H1 (cell line): ENCODE results near the gene NAT8L. TPM values are rescaled to one million over a fixed set of nuclear protein-coding genes. Genes with fewer than 3 reads are reported as not detected.

Source experiments
- CTCF ChIA-PET: fragments of 300-600 bp; sonication (Branson Sonifier 250); formaldehyde crosslinking; loops from one replicate; lab custom pipeline; 2021; ENCODE audit not compliant: partially characterized antibody; lab: Charles Lee
- POLR2A ChIA-PET: fragments of 300-600 bp; sonication (Branson Sonifier 250); formaldehyde crosslinking; loops from one replicate; lab custom pipeline; 2021; ENCODE audit warnings: inconsistent platforms; ENCODE audit not compliant: partially characterized antibody; lab: Charles Lee
- DNase-seq, 2 experiments: peaks; one replicate each; pipeline versions ENCODE4 v3.0.0 to v3.0.0-alpha.2; 2010 to 2022; ENCODE audit warnings: low spot score in 2 of 2, low read depth in 1 of 2, mixed read lengths in 1 of 2
- FAIRE-seq: peaks from 2 replicates; lab custom pipeline; 2011; peaks lifted over from hg19 to GRCh38; lab: Jason Lieb, UNC
- H2AFZ ChIP-seq: 2 replicates; pipeline ENCODE4 v1.8.1; 2012; ENCODE audit warnings: low read length, inconsistent platforms
- H2AK5ac ChIP-seq: 2 replicates; pipeline ENCODE4 v1.6.1; 2013; ENCODE audit warnings: low read depth, low read length
- H2BK120ac ChIP-seq: replicated peaks from 2 replicates; pipeline ENCODE3; 2013; ENCODE audit warnings: low read depth, low read length, inconsistent platforms
- H2BK12ac ChIP-seq: 2 replicates; pipeline ENCODE4 v1.6.1; 2013; ENCODE audit warnings: low read depth, low read length
- H2BK15ac ChIP-seq: 2 replicates; pipeline ENCODE4 v1.6.1; 2013; ENCODE audit warnings: low read length
- H2BK20ac ChIP-seq: 2 replicates; pipeline ENCODE4 v1.6.1; 2013; ENCODE audit warnings: low read length
- H2BK5ac ChIP-seq: 2 replicates; pipeline ENCODE4 v1.6.1; 2013; ENCODE audit warnings: low read depth, low read length
- H3K14ac ChIP-seq: 2 replicates; pipeline ENCODE4 v1.6.1; 2013; ENCODE audit warnings: inconsistent platforms; ENCODE audit not compliant: insufficient read length
- H3K18ac ChIP-seq: 2 replicates; pipeline ENCODE4 v1.6.1; 2013; ENCODE audit warnings: low read length; ENCODE audit errors: extremely low read depth
- H3K23ac ChIP-seq: 2 replicates; pipeline ENCODE4 v1.6.1; 2013; ENCODE audit warnings: inconsistent platforms; ENCODE audit not compliant: insufficient read length
- H3K23me2 ChIP-seq: 2 replicates; pipeline ENCODE4 v1.6.1; 2013; ENCODE audit warnings: low read depth, low read length
- H3K27ac ChIP-seq: 2 replicates; pipeline ENCODE4 v1.6.1; 2011; ENCODE audit warnings: low read depth, low read length, inconsistent platforms
- H3K27me3 ChIP-seq, 4 experiments: replicated peaks in 1 of 4; 1 replicate in 1 of 4; 2 replicates in 3 of 4; pipeline versions ENCODE4 v1.6.1 to v1.8.1; 2011 to 2013; ENCODE audit warnings: low read length in 3 of 4, mild to moderate bottlenecking in 3 of 4, inconsistent platforms in 2 of 4, mixed read lengths in 2 of 4, moderate library complexity in 1 of 4; ENCODE audit not compliant: control insufficient read depth in 3 of 4, insufficient read depth in 3 of 4; ENCODE audit errors: extremely low read depth in 1 of 4
- H3K36me3 ChIP-seq, 4 experiments: 2 replicates each; pipeline versions ENCODE4 v1.6.1 to v1.8.1; 2011 to 2013; ENCODE audit warnings: mild to moderate bottlenecking in 4 of 4, low read length in 3 of 4, moderate library complexity in 2 of 4, control low read depth in 1 of 4, inconsistent platforms in 1 of 4; ENCODE audit not compliant: insufficient read depth in 4 of 4, control insufficient read depth in 2 of 4
- H3K4ac ChIP-seq: replicated peaks from 2 replicates; pipeline ENCODE3; 2013; ENCODE audit warnings: low read length, low read depth, mixed read lengths, inconsistent platforms; ENCODE audit not compliant: insufficient read length
- H3K4me1 ChIP-seq, 4 experiments: replicated peaks in 1 of 4; 1 replicate in 1 of 4; 2 replicates in 3 of 4; pipeline versions ENCODE4 v1.6.1 to v1.8.1; 2011 to 2013; ENCODE audit warnings: low read length in 3 of 4, inconsistent platforms in 2 of 4, mixed read lengths in 1 of 4; ENCODE audit not compliant: insufficient read depth in 4 of 4, control insufficient read depth in 3 of 4
- H3K4me2 ChIP-seq, 2 experiments: 2 replicates each; pipeline versions ENCODE4 v1.6.1 to v1.8.1; 2011 to 2013; ENCODE audit warnings: low read depth in 2 of 2, low read length in 2 of 2, control low read depth in 1 of 2, inconsistent platforms in 1 of 2, mild to moderate bottlenecking in 1 of 2; ENCODE audit not compliant: insufficient read depth in 1 of 2
- H3K4me3 ChIP-seq, 4 experiments: fragments of 200-600, 300-600 bp in 1 of 4; sonication (generic), shearing (Covaris generic), sonication (Bioruptor Twin) in 1 of 4; 2 replicates each; pipeline versions ENCODE4 v1.5.1 to v1.8.1; 2011 to 2016; ENCODE audit warnings: low read length in 4 of 4, low read depth in 3 of 4, control low read depth in 2 of 4, inconsistent platforms in 2 of 4, mild to moderate bottlenecking in 2 of 4, mixed read lengths in 1 of 4, moderate library complexity in 1 of 4; ENCODE audit not compliant: insufficient read depth in 2 of 4; ENCODE audit errors: extremely low read depth in 1 of 4
- H3K56ac ChIP-seq: replicated peaks from 2 replicates; pipeline ENCODE3; 2013; ENCODE audit warnings: low read depth, mild to moderate bottlenecking, mixed read lengths, low read length, inconsistent platforms; ENCODE audit not compliant: insufficient read length
- H3K79me1 ChIP-seq: 2 replicates; pipeline ENCODE4 v1.6.1; 2013; ENCODE audit warnings: low read depth, low read length, control low read depth
- H3K79me2 ChIP-seq, 2 experiments: 2 replicates each; pipeline versions ENCODE4 v1.6.1 to v1.8.1; 2012 to 2013; ENCODE audit warnings: low read length in 2 of 2, mild to moderate bottlenecking in 2 of 2, inconsistent platforms in 1 of 2; ENCODE audit not compliant: insufficient read depth in 2 of 2, control insufficient read depth in 1 of 2
- H3K9ac ChIP-seq, 4 experiments: replicated peaks in 1 of 4; 1 replicate in 1 of 4; 2 replicates in 3 of 4; pipeline versions ENCODE4 v1.6.1 to v1.8.1; 2011 to 2013; ENCODE audit warnings: low read depth in 3 of 4, low read length in 3 of 4, control low read depth in 2 of 4, mild to moderate bottlenecking in 2 of 4, moderate library complexity in 2 of 4, inconsistent platforms in 1 of 4; ENCODE audit errors: extremely low read depth in 1 of 4
- H3K9me3 ChIP-seq, 2 experiments: 2 replicates each; pipeline versions ENCODE4 v1.6.1 to v1.8.1; 2012 to 2013; ENCODE audit warnings: mild to moderate bottlenecking in 2 of 2, moderate library complexity in 2 of 2, control low read depth in 1 of 2, inconsistent platforms in 1 of 2, low read depth in 1 of 2, low read length in 1 of 2, mixed read lengths in 1 of 2; ENCODE audit not compliant: insufficient read depth in 2 of 2
- H4K20me1 ChIP-seq, 2 experiments: replicated peaks in 1 of 2; 2 replicates each; pipeline versions ENCODE3 to v1.8.1; 2011 to 2013; ENCODE audit warnings: inconsistent platforms in 2 of 2, low read length in 2 of 2, mild to moderate bottlenecking in 1 of 2; ENCODE audit not compliant: insufficient read depth in 2 of 2, control insufficient read depth in 1 of 2
- H4K5ac ChIP-seq: 2 replicates; pipeline ENCODE4 v1.6.1; 2013; ENCODE audit warnings: low read length, low read depth, mixed read lengths, inconsistent platforms; ENCODE audit not compliant: insufficient read length
- H4K8ac ChIP-seq: 2 replicates; pipeline ENCODE4 v1.8.0; 2013; ENCODE audit warnings: mild to moderate bottlenecking, moderate library complexity, low read length, inconsistent platforms; ENCODE audit not compliant: insufficient read depth; ENCODE audit errors: extremely low read depth
- H4K91ac ChIP-seq: replicated peaks from 2 replicates; pipeline ENCODE3; 2013; ENCODE audit warnings: low read length, mixed read lengths, inconsistent platforms; ENCODE audit not compliant: insufficient read length
- ASH2L ChIP-seq: fragments of 200-600, 300-600 bp; sonication (generic); IDR thresholded peaks from one replicate; pipeline ENCODE4 v1.7.1; 2017; ENCODE audit warnings: low read length
- GABPA ChIP-seq: IDR thresholded peaks from 2 replicates; pipeline ENCODE4 v1.6.1; 2011; ENCODE audit warnings: mild to moderate bottlenecking, low read length, moderate library complexity, borderline replicate concordance; ENCODE audit not compliant: insufficient read depth
- KDM4A ChIP-seq: IDR thresholded peaks from one replicate; pipeline ENCODE4 v1.7.1; 2012; ENCODE audit warnings: low read depth, mild to moderate bottlenecking, moderate library complexity, low read length, inconsistent platforms; ENCODE audit not compliant: severe bottlenecking
- MAX ChIP-seq: IDR thresholded peaks from 2 replicates; pipeline ENCODE4 v1.6.1; 2012; ENCODE audit warnings: inconsistent platforms
- PHF8 ChIP-seq: fragments of 200-600 bp; sonication (generic); conservative IDR thresholded peaks from 2 replicates; pipeline ENCODE4 v1.7.1; 2012; ENCODE audit warnings: low read depth, mild to moderate bottlenecking, inconsistent platforms, low read length, moderate library complexity
- POLR2A ChIP-seq, 2 experiments: IDR thresholded peaks; 1 replicate in 1 of 2; 2 replicates in 1 of 2; pipeline ENCODE4 v1.6.1; 2011; ENCODE audit warnings: low read depth in 2 of 2, low read length in 2 of 2, mild to moderate bottlenecking in 2 of 2; ENCODE audit errors: control extremely low read depth in 1 of 2
- SAP30 ChIP-seq: fragments of 300-600 bp; sonication (generic); IDR thresholded peaks from 2 replicates; pipeline ENCODE4 v1.7.1; 2012; ENCODE audit warnings: low read length, moderate library complexity, mild to moderate bottlenecking, inconsistent platforms; ENCODE audit not compliant: insufficient read depth, insufficient replicate concordance
- SIN3A ChIP-seq, 2 experiments: IDR thresholded peaks in 1 of 2; conservative IDR thresholded peaks in 1 of 2; 2 replicates each; pipeline ENCODE4 v1.6.1; 2011 to 2012; ENCODE audit warnings: low read length in 2 of 2, improper control_type of control experiment in 1 of 2, low read depth in 1 of 2, mild to moderate bottlenecking in 1 of 2
- SP1 ChIP-seq: IDR thresholded peaks from 2 replicates; pipeline ENCODE4 v1.6.1; 2011; ENCODE audit warnings: low read depth, low read length
- SUZ12 ChIP-seq: fragments of 200-600 bp; sonication (generic); IDR thresholded peaks from 2 replicates; pipeline ENCODE4 v1.6.1; 2012; ENCODE audit warnings: mild to moderate bottlenecking, inconsistent platforms, low read length, moderate library complexity, mixed read lengths
- TAF7 ChIP-seq: optimal IDR thresholded peaks from 2 replicates; pipeline ENCODE3; 2011; ENCODE audit warnings: low read depth, mild to moderate bottlenecking, inconsistent platforms, low read length, moderate library complexity, borderline replicate concordance
- YY1 ChIP-seq: IDR thresholded peaks from 2 replicates; pipeline ENCODE4 v1.6.1; 2011; ENCODE audit warnings: low read depth, mild to moderate bottlenecking, low read length
- WGBS, 2 experiments: shearing (Covaris generic) in 1 of 2; methylation state at CpG; one replicate each; pipeline versions ENCODE4 v1.1.6 to v1.1.7; 2013 to 2015; ENCODE audit warnings: low lambda C conversion rate in 2 of 2, mixed read lengths in 2 of 2, inconsistent platforms in 1 of 2, low coverage in 1 of 2, missing lambda C conversion rate in 1 of 2; ENCODE audit not compliant: insufficient replicate concordance in 2 of 2, insufficient coverage in 1 of 2, insufficient read length in 1 of 2; ENCODE audit errors: extremely low coverage in 1 of 2, missing lambda C conversion rate in 1 of 2; 5-methylcytosine and 5-hydroxymethylcytosine counted together
- polyA plus RNA-seq, 7 experiments: library from polyadenylated mRNA; depleted of rRNA in 3 of 7; stranded (reverse) in 5 of 7; unstranded in 2 of 7; fragments of >200 nt in 5 of 7; fragments of 200-250 nt in 2 of 7; gene quantifications; 1 replicate in 5 of 7; 2 replicates in 1 of 7; 4 replicates in 1 of 7; pipeline versions ENCODE4 v1.2.1 to v1.2.3, GENCODE V29; 2011 to 2013; ENCODE audit warnings: missing spikeins in 2 of 7, mixed read lengths in 2 of 7
- total RNA-seq: library from RNA; stranded (reverse); fragmentation: NEBNext Ultra II Directional; extraction: Animal tissue kit (Norgen Biotek cat#: 25700); gene quantifications from 2 replicates; pipeline ENCODE4 v1.2.1, GENCODE V29; 2021

NAT8L gene
- total and polyA plus RNA-seq, 2 of the 8 experiments (the other 6 are each of a cell fraction or from before 2014, with no cell fraction given) = 10.8 TPM

GRCh38 chr4:2060611-2061185, 1.6 kb downstream of the NAT8L start:
- H3K27ac ChIP-seq = no peak overlapping the region
- no peak overlapping the region for H4K5ac ChIP-seq
- H3K23me2 ChIP-seq = peaks cover 13% of the 10 kb centered on the region; the same call in 1 of the 2 replicates
- no peaks in the 10 kb centered on the region for H3K79me2 ChIP-seq
- peaks cover 22 to 49% (median 36%) of the 10 kb centered on the region in 4 experiments for H3K27me3 ChIP-seq
- no peaks in the 10 kb centered on the region for H3K9me3 ChIP-seq
- no peaks in the 10 kb centered on the region for H3K79me1 ChIP-seq
- H3K4me2 ChIP-seq = peak overlapping the region; percentile 49 to 80
- no peak overlapping the region for H3K4ac ChIP-seq
- no peak overlapping the region for H3K23ac ChIP-seq
- CTCF ChIA-PET = interaction anchor here (1.0 kb wide), 1 partner anchor 8 kb away, joined by 4 read pairs; no protein-coding TSS in a partner anchor
- DNase-seq = peak in 1 of 2 experiments; percentile 27
- FAIRE-seq = no peak
- 16% methylated on average over 33 of the region's 54 CpGs; no CpG with 5 or more reads in 1 of the 2 experiments for WGBS, 2 experiments
- no peak overlapping the region for H2BK5ac ChIP-seq
- H3K4me1 ChIP-seq = peaks cover 0 to 5% (median 4%) of the 10 kb centered on the region in 4 experiments; a peak in 5 of 7 replicates
- peak overlapping the region; percentile 11 to 58 (median 34) for H3K4me3 ChIP-seq
- H2BK20ac ChIP-seq = no peak overlapping the region
- no peak overlapping the region for H3K56ac ChIP-seq
- H2AFZ ChIP-seq = no peak overlapping the region
- no peak overlapping the region for H2BK15ac ChIP-seq
- peaks cover 5 to 15% of the 10 kb centered on the region in 2 experiments for H4K20me1 ChIP-seq
- H2BK12ac ChIP-seq = no peak overlapping the region
- POLR2A ChIA-PET = interaction anchor here (0.7 to 1.9 kb wide), 8 partner anchors 9 to 266 kb away, joined by 3 to 6 read pairs (median 3); no protein-coding TSS in a partner anchor
- H3K9ac ChIP-seq = no peak overlapping the region
- H3K36me3 ChIP-seq = peaks cover 0 to 4% (median 0%) of the 10 kb centered on the region in 4 experiments; a peak in 1 of 8 replicates
- no peak overlapping the region for H3K14ac ChIP-seq
- H4K8ac ChIP-seq = no peak overlapping the region
- H2AK5ac ChIP-seq = no peak overlapping the region
- H3K18ac ChIP-seq = no peak overlapping the region; the same call in 1 of the 2 replicates
- H4K91ac ChIP-seq = no peak overlapping the region
- no peak overlapping the region for H2BK120ac ChIP-seq
- no peak for TF ChIP-seq SP1
- no peak for TF ChIP-seq POLR2A (IDR thresholded peaks at IDR 0.05; ENCODE audit: control extremely low read depth in 1 of 2, low read depth in 2 of 2, low read length in 2 of 2)
- TF ChIP-seq SUZ12 = peak; percentile 43; the same call in 1 of the 2 replicates
- TF ChIP-seq ASH2L = no peak
- TF ChIP-seq SAP30 = no peak
- TF ChIP-seq TAF7 = no peak
- TF ChIP-seq PHF8 = no peak
- TF ChIP-seq MAX = no peak
- peak; percentile 60; the same call in 1 of the 2 replicates for TF ChIP-seq GABPA
- peak; percentile 10 for TF ChIP-seq KDM4A
- TF ChIP-seq YY1 = peak; percentile 60; the same call in 1 of the 2 replicates
- TF ChIP-seq SIN3A (conservative IDR thresholded peaks at IDR 0.05 in 1 of 2, IDR thresholded peaks at IDR 0.05 in 1 of 2; ENCODE audit: low read depth in 1 of 2, low read length in 2 of 2) = no peak
